Vagina (tissue), 2 donors: ENCODE measurements around the gene TK2.

Experiments used
- POLR2A ChIP-seq, 2 donors: fragments of 450-650 bp; IDR thresholded peaks; one replicate each; pipeline ENCODE4 v1.6.1; 2017; ENCODE audit warnings: antibody characterized with exemption in 2 of 2, mild to moderate bottlenecking in 2 of 2, moderate library complexity in 2 of 2
- POLR2AphosphoS5 ChIP-seq, 2 donors: sonication (generic); formaldehyde crosslinking; IDR thresholded peaks; one replicate each; pipeline ENCODE4 v1.9.0; 2017; ENCODE audit warnings: antibody characterized with exemption in 2 of 2, mild to moderate bottlenecking in 2 of 2, low read depth in 1 of 2; ENCODE audit not compliant: insufficient read depth in 1 of 2
- TF ChIP-seq, protein P1 (sequence below), 3 experiments: fragments of 450-650 bp in 2 of 3; fragments of 200-600 bp in 1 of 3; sonication (generic) in 1 of 3; IDR thresholded peaks; one replicate each; pipeline ENCODE4 v1.5.1; 2017 to 2019; ENCODE audit warnings: antibody characterized with exemption in 3 of 3, mild to moderate bottlenecking in 2 of 3, moderate library complexity in 2 of 3

GRCh38 chr16:66548068-66548467 lies 1.9 kb downstream of the TK2 start:
- TF ChIP-seq POLR2AphosphoS5 (IDR thresholded peaks at IDR 0.05; ENCODE audit: insufficient read depth in 1 of 2, low read depth in 1 of 2) (no peak), POLR2A (IDR thresholded peaks at IDR 0.05) (no peak)
- TF ChIP-seq, protein P1, sequence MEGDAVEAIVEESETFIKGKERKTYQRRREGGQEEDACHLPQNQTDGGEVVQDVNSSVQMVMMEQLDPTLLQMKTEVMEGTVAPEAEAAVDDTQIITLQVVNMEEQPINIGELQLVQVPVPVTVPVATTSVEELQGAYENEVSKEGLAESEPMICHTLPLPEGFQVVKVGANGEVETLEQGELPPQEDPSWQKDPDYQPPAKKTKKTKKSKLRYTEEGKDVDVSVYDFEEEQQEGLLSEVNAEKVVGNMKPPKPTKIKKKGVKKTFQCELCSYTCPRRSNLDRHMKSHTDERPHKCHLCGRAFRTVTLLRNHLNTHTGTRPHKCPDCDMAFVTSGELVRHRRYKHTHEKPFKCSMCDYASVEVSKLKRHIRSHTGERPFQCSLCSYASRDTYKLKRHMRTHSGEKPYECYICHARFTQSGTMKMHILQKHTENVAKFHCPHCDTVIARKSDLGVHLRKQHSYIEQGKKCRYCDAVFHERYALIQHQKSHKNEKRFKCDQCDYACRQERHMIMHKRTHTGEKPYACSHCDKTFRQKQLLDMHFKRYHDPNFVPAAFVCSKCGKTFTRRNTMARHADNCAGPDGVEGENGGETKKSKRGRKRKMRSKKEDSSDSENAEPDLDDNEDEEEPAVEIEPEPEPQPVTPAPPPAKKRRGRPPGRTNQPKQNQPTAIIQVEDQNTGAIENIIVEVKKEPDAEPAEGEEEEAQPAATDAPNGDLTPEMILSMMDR (IDR thresholded peaks at IDR 0.05): no peak
